GM23248 (cell line): ENCODE measurements around the gene OR52K2.

Experiments
- EZH2 ChIP-seq: fragments of 200-600 bp; sonication (generic); IDR thresholded peaks from 2 replicates; pipeline ENCODE4 v1.6.1; 2018; ENCODE audit warnings: antibody characterized with exemption, mild to moderate bottlenecking; ENCODE audit not compliant: insufficient read depth, poor library complexity, severe bottlenecking
- EZH2phosphoT487 ChIP-seq: fragments of 200-600 bp; sonication (generic); IDR thresholded peaks from 2 replicates; pipeline ENCODE4 v1.6.1; 2018; ENCODE audit warnings: antibody characterized with exemption, moderate library complexity, mild to moderate bottlenecking, low read depth; ENCODE audit not compliant: insufficient read depth

- no peak for TF ChIP-seq EZH2phosphoT487
- no peak for TF ChIP-seq EZH2
Observed at GRCh38 chr11:4460151-4460550, 11.1 kb downstream of the OR52K2 start.
